ENCODE measurements around the gene SENP6.
"Not testable (repeated sequence)": the region's sequence is repeated elsewhere in the genome, so short reads cannot be mapped to it uniquely, and the experiment has no call there.

The SENP6 gene

GRCh38 chr6:75711173-75711572 is 109.5 kb downstream of the SENP6 start:
- no peak for DNase-seq (ENCODE audit: extremely low read depth, insufficient read length)
- Histone ChIP-seq H3K4me3 (replicated peaks; ENCODE audit: low read depth, low read length) (no peak overlapping the region), H3K36me3 (ENCODE audit: control insufficient read depth, insufficient read depth, low read length) (peaks cover 2% of the 10 kb centered on the region), H3K27me3 (replicated peaks; ENCODE audit: control insufficient read depth, insufficient read depth, low read length) (no peaks in the 10 kb centered on the region)
- TF ChIP-seq, protein P1, sequence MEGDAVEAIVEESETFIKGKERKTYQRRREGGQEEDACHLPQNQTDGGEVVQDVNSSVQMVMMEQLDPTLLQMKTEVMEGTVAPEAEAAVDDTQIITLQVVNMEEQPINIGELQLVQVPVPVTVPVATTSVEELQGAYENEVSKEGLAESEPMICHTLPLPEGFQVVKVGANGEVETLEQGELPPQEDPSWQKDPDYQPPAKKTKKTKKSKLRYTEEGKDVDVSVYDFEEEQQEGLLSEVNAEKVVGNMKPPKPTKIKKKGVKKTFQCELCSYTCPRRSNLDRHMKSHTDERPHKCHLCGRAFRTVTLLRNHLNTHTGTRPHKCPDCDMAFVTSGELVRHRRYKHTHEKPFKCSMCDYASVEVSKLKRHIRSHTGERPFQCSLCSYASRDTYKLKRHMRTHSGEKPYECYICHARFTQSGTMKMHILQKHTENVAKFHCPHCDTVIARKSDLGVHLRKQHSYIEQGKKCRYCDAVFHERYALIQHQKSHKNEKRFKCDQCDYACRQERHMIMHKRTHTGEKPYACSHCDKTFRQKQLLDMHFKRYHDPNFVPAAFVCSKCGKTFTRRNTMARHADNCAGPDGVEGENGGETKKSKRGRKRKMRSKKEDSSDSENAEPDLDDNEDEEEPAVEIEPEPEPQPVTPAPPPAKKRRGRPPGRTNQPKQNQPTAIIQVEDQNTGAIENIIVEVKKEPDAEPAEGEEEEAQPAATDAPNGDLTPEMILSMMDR (IDR thresholded peaks at IDR 0.05; ENCODE audit: insufficient read depth, low read length, poor library complexity, severe bottlenecking) = no peak

- no peaks in the 10 kb centered on the region; the same call in 1 of the 2 replicates for H3K36me3 ChIP-seq (ENCODE audit: control insufficient read depth, insufficient read depth, low read length)
- TF ChIP-seq, protein P1 (IDR thresholded peaks at IDR 0.05; ENCODE audit: insufficient read depth, low read length, poor library complexity, severe bottlenecking) = no peak
- no peak overlapping the region for H3K4me3 ChIP-seq (replicated peaks; ENCODE audit: low read depth, low read length)
- no peak for DNase-seq (ENCODE audit: extremely low read depth, insufficient read length)
- H3K27me3 ChIP-seq (replicated peaks; ENCODE audit: control insufficient read depth, insufficient read depth, low read length) = no peaks in the 10 kb centered on the region
Measured at GRCh38 chr6:75719133-75719532, 117.5 kb downstream of the SENP6 start.

DNA sequence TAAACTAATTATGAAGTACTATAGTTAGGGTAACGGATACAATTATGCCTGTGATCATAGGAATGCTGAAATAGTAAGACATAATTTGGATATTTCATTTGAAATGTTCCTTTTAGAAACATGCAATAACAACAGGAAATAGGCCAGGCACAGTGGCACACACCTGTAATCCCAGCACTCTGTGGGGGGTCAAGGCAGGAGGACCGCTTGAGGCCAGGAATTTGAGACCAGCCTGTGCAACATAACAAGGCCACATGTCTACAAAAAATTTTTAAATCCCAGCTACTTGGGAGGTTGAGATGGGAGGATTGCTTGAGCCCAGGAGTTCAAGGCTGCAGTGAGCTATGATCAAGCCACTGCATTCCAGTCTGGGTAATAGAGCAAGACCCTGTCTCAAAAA is 121.7 kb downstream of the SENP6 start:
- Histone ChIP-seq H3K27me3 (replicated peaks; ENCODE audit: control insufficient read depth, insufficient read depth, low read length) (no peaks in the 10 kb centered on the region), H3K36me3 (ENCODE audit: control insufficient read depth, insufficient read depth, low read length) (no peaks in the 10 kb centered on the region), H3K4me3 (replicated peaks; ENCODE audit: low read depth, low read length) (no peak overlapping the region)
- DNase-seq (ENCODE audit: extremely low read depth, insufficient read length) = no peak
- TF ChIP-seq, protein P1 (IDR thresholded peaks at IDR 0.05; ENCODE audit: insufficient read depth, low read length, poor library complexity, severe bottlenecking) = no peak

- H3K36me3 ChIP-seq (ENCODE audit: control insufficient read depth, insufficient read depth, low read length) = no peaks in the 10 kb centered on the region
- H3K27me3 ChIP-seq (replicated peaks; ENCODE audit: control insufficient read depth, insufficient read depth, low read length) = no peaks in the 10 kb centered on the region
- H3K4me3 ChIP-seq (replicated peaks; ENCODE audit: low read depth, low read length) = no peak overlapping the region
- DNase-seq (ENCODE audit: extremely low read depth, insufficient read length) = no peak
- TF ChIP-seq, protein P1 (IDR thresholded peaks at IDR 0.05; ENCODE audit: insufficient read depth, low read length, poor library complexity, severe bottlenecking) = no peak
Measured at GRCh38 chr6:75727206-75727605, 125.5 kb downstream of the SENP6 start.

GRCh38 chr6:75731029-75731428 is 129.3 kb downstream of the SENP6 start:
- not testable (repeated sequence) for H3K4me3 ChIP-seq (replicated peaks; ENCODE audit: low read depth, low read length); DNase-seq (ENCODE audit: extremely low read depth, insufficient read length); H3K36me3 ChIP-seq (ENCODE audit: control insufficient read depth, insufficient read depth, low read length); H3K27me3 ChIP-seq (replicated peaks; ENCODE audit: control insufficient read depth, insufficient read depth, low read length)

GRCh38 chr6:75735491-75736186 is 134.0 kb downstream of the SENP6 start:
- TF ChIP-seq, protein P1 (IDR thresholded peaks at IDR 0.05; ENCODE audit: insufficient read depth, low read length, poor library complexity, severe bottlenecking) = no peak
- no peaks in the 10 kb centered on the region for H3K27me3 ChIP-seq (replicated peaks; ENCODE audit: control insufficient read depth, insufficient read depth, low read length)
- H3K36me3 ChIP-seq (ENCODE audit: control insufficient read depth, insufficient read depth, low read length) = no peaks in the 10 kb centered on the region
- H3K4me3 ChIP-seq (replicated peaks; ENCODE audit: low read depth, low read length) = no peak overlapping the region
- peak; percentile 28 for DNase-seq (ENCODE audit: extremely low read depth, insufficient read length)
